ENCODE data around the gene DGLUCY.
"Not testable (repeated sequence)": the region's sequence is repeated elsewhere in the genome, so short reads cannot be mapped to it uniquely, and the experiment has no call there.

The DGLUCY gene

GRCh38 chr14:91265404-91265803 lies 151.5 kb downstream of the DGLUCY start:
- DNase-seq: no peak

- DNase-seq: not testable (repeated sequence)
Observed at GRCh38 chr14:91266276-91266675, 152.4 kb downstream of the DGLUCY start.

GRCh38 chr14:91267965-91268437 lies 154.1 kb downstream of the DGLUCY start:
- DNase-seq: no peak

GRCh38 chr14:91269076-91269991 lies 155.5 kb downstream of the DGLUCY start:
- no peak for DNase-seq

- no peak for DNase-seq
Observed at GRCh38 chr14:91270188-91270587, 156.3 kb downstream of the DGLUCY start.

- DNase-seq: no peak
Observed at GRCh38 chr14:91270619-91271018, 156.7 kb downstream of the DGLUCY start.

- no peak for DNase-seq
Observed at GRCh38 chr14:91271639-91272038, 157.8 kb downstream of the DGLUCY start.

GRCh38 chr14:91272341-91273272 lies 158.7 kb downstream of the DGLUCY start:
- no peak for DNase-seq

GRCh38 chr14:91273273-91273884 lies 159.5 kb downstream of the DGLUCY start:
- DNase-seq: no peak

- no peak for DNase-seq
Observed at GRCh38 chr14:91273885-91274273, 160.0 kb downstream of the DGLUCY start.

- DNase-seq: no peak
Observed at GRCh38 chr14:91274796-91275195, 160.9 kb downstream of the DGLUCY start.
